KOPT-K1 (cell line): ENCODE data around the gene RARRES2.

Experiments used
- H3K27ac ChIP-seq: fragments of 200-600 bp; sonication (generic); 2 replicates; pipeline ENCODE4 v1.5.1; 2016; ENCODE audit warnings: antibody characterized with exemption, mild to moderate bottlenecking, low read depth, low read length; ENCODE audit not compliant: poor library complexity, severe bottlenecking
- H3K36me3 ChIP-seq: fragments of 200-600 bp; sonication (generic); 2 replicates; pipeline ENCODE4 v1.5.1; 2017; ENCODE audit warnings: antibody characterized with exemption, mild to moderate bottlenecking, low read length, moderate library complexity; ENCODE audit not compliant: insufficient read depth
- H3K9me3 ChIP-seq: fragments of 200-600 bp; sonication (generic); 2 replicates; pipeline ENCODE4 v1.5.1; 2017; ENCODE audit warnings: antibody characterized with exemption, low read length, mild to moderate bottlenecking; ENCODE audit not compliant: insufficient read depth, poor library complexity, severe bottlenecking

RARRES2 gene

GRCh38 chr7:150371131-150371995, 29.9 kb upstream of the RARRES2 start:
- peaks cover 46% of the 10 kb centered on the region for H3K36me3 ChIP-seq

GRCh38 chr7:150370612-150371071, 29.2 kb upstream of the RARRES2 start:
- Histone ChIP-seq H3K36me3 (peaks cover 46% of the 10 kb centered on the region), H3K27ac (peak overlapping the region; percentile 99), H3K9me3 (no peaks in the 10 kb centered on the region)

More at GRCh38 chr7:150371131-150371995, 29.9 kb upstream of the RARRES2 start:
- H3K27ac ChIP-seq = peak overlapping the region; percentile 99
- no peaks in the 10 kb centered on the region for H3K9me3 ChIP-seq

- peak overlapping the region; percentile 99 for H3K27ac ChIP-seq
- peaks cover 42% of the 10 kb centered on the region for H3K36me3 ChIP-seq
- no peaks in the 10 kb centered on the region for H3K9me3 ChIP-seq
Observed at GRCh38 chr7:150369748-150370501, 28.5 kb upstream of the RARRES2 start.

GRCh38 chr7:150368884-150369747, 27.7 kb upstream of the RARRES2 start:
- H3K9me3 ChIP-seq = no peaks in the 10 kb centered on the region
- H3K36me3 ChIP-seq = peaks cover 35% of the 10 kb centered on the region
- peak overlapping the region; percentile 99 for H3K27ac ChIP-seq

- Histone ChIP-seq H3K27ac (peak within 1 kb of the TSS; percentile 99), H3K9me3 (no peaks in the 10 kb centered on the region), H3K36me3 (peaks cover 27% of the 10 kb centered on the region)
Observed at GRCh38 chr7:150368096-150368883, 26.9 kb upstream of the RARRES2 start, which contains the start of gene REPIN1. Gene REPIN1, plus strand, starts transcription at chr7:150368822. Its CDS starts 890 bp downstream, at chr7:150369712.

- Histone ChIP-seq H3K27ac (peak overlapping the region; percentile 99), H3K36me3 (peaks cover 21% of the 10 kb centered on the region), H3K9me3 (no peaks in the 10 kb centered on the region)
Observed at GRCh38 chr7:150367677-150368095, 26.3 kb upstream of the RARRES2 start.

GRCh38 chr7:150365673-150366398, 24.4 kb upstream of the RARRES2 start:
- Histone ChIP-seq H3K27ac (peak overlapping the region; percentile 79), H3K36me3 (peaks cover 3% of the 10 kb centered on the region; the same call in 1 of the 2 replicates)

GRCh38 chr7:150365194-150365593, 23.8 kb upstream of the RARRES2 start:
- no peaks in the 10 kb centered on the region for H3K9me3 ChIP-seq
- H3K27ac ChIP-seq = peak overlapping the region; percentile 79
- H3K36me3 ChIP-seq = no peaks in the 10 kb centered on the region

More at GRCh38 chr7:150365673-150366398, 24.4 kb upstream of the RARRES2 start:
- no peaks in the 10 kb centered on the region for H3K9me3 ChIP-seq

GRCh38 chr7:150363872-150364271, 22.4 kb upstream of the RARRES2 start:
- no peaks in the 10 kb centered on the region for H3K9me3 ChIP-seq
- no peaks in the 10 kb centered on the region for H3K36me3 ChIP-seq
- H3K27ac ChIP-seq = peak overlapping the region; percentile 79

GRCh38 chr7:150363370-150363769, 21.9 kb upstream of the RARRES2 start:
- H3K36me3 ChIP-seq = no peaks in the 10 kb centered on the region
- H3K27ac ChIP-seq = peak overlapping the region; percentile 79
- H3K9me3 ChIP-seq = no peaks in the 10 kb centered on the region

- H3K9me3 ChIP-seq = no peaks in the 10 kb centered on the region
- peak overlapping the region; percentile 79 for H3K27ac ChIP-seq
- H3K36me3 ChIP-seq = no peaks in the 10 kb centered on the region
Observed at GRCh38 chr7:150361807-150362621, 20.6 kb upstream of the RARRES2 start.

- peak overlapping the region; percentile 79 for H3K27ac ChIP-seq
- H3K9me3 ChIP-seq = no peaks in the 10 kb centered on the region
- no peaks in the 10 kb centered on the region for H3K36me3 ChIP-seq
Observed at GRCh38 chr7:150361402-150361801, 20.0 kb upstream of the RARRES2 start.
